BJ (cell line): ENCODE data around the gene SLC34A3. TPM values are rescaled to one million over a fixed set of nuclear protein-coding genes. Genes with fewer than 3 reads are reported as not detected.

Experiments
- CTCF ChIA-PET: fragments of 350-600 bp; formaldehyde crosslinking; extraction: SDS; loops from one replicate; lab custom pipeline; 2021; ENCODE audit warnings: antibody characterized with exemption, inconsistent platforms; lab: Yijun Ruan, JAX
- POLR2A ChIA-PET: fragments of 300-600 bp; sonication (Branson Sonifier 250); formaldehyde crosslinking; extraction: SDS; loops from one replicate; lab custom pipeline; 2021; ENCODE audit warnings: antibody characterized with exemption; lab: Charles Lee
- DNase-seq: peaks from one replicate; pipeline ENCODE4 v3.0.0-alpha.2; 2011; ENCODE audit warnings: low read depth
- H3K27me3 ChIP-seq: 2 replicates; pipeline ENCODE4 v1.6.0; 2011; ENCODE audit warnings: low read length; ENCODE audit not compliant: control insufficient read depth, insufficient read depth
- H3K36me3 ChIP-seq: 2 replicates; pipeline ENCODE4 v1.5.1; 2011; ENCODE audit warnings: low read length; ENCODE audit not compliant: control insufficient read depth, insufficient read depth
- H3K4me3 ChIP-seq: 2 replicates; pipeline ENCODE4 v1.5.1; 2011; ENCODE audit warnings: low read depth, mild to moderate bottlenecking, control low read depth, low read length
- polyA minus RNA-seq: library from RNA; depleted of rRNA, polyadenylated mRNA; stranded (reverse); fragments of >200 nt; gene quantifications from 2 replicates; pipeline ENCODE4 v1.2.3, GENCODE V29; 2011; rRNA and poly(A)+ RNA removed
- polyA plus RNA-seq: library from polyadenylated mRNA; depleted of rRNA; stranded (reverse); fragments of >200 nt; gene quantifications from 2 replicates; pipeline ENCODE4 v1.2.3, GENCODE V29; 2011; rRNA removed
- TF ChIP-seq, protein P1 (sequence below): IDR thresholded peaks from 2 replicates; pipeline ENCODE4 v1.5.1; 2011; ENCODE audit warnings: low read depth, mild to moderate bottlenecking, control low read depth, inconsistent platforms, low read length, moderate library complexity; ENCODE audit not compliant: insufficient read depth

SLC34A3 gene
- polyA plus RNA-seq (not detected in 2 replicates), polyA minus RNA-seq (not detected in 2 replicates)

DNA sequence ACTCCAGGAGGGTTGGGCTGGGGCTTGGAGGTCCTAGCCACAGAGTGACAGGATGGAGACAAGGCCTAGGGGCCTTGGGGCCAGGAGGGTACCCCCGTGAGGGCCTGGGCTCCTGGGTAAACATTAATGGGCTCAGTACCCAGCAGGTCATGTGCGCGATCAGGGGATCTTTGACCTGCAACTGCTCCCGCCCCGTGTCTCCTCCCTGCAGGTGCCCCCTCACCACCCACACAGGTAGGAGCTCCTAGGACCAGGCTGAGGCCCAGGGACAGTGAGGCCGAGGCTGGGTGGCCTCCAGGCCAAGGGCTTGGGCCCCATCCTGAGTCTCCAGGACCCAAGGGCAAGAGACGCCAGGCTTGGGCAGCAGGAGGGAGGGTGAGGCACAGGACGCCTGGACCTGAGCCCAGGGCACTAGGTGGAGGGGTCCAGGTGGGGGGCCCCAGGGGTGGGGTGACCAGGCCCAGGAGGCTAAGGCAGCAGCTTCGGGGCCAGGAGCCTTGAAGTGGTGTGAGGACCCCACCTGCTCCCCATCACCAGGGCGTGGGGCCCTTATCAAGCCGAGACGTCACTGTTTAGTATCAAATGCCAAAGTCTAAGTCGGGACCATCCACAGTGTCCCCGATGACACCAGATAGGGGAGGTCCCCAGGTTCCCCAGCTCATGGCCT lies at the start of gene SLC34A3:
SLC34A3 (plus strand) TSS at position 197 of the 667 bp plus-strand sequence. CDS start 802 bp downstream, outside the sequence.
- TF ChIP-seq, protein P1, sequence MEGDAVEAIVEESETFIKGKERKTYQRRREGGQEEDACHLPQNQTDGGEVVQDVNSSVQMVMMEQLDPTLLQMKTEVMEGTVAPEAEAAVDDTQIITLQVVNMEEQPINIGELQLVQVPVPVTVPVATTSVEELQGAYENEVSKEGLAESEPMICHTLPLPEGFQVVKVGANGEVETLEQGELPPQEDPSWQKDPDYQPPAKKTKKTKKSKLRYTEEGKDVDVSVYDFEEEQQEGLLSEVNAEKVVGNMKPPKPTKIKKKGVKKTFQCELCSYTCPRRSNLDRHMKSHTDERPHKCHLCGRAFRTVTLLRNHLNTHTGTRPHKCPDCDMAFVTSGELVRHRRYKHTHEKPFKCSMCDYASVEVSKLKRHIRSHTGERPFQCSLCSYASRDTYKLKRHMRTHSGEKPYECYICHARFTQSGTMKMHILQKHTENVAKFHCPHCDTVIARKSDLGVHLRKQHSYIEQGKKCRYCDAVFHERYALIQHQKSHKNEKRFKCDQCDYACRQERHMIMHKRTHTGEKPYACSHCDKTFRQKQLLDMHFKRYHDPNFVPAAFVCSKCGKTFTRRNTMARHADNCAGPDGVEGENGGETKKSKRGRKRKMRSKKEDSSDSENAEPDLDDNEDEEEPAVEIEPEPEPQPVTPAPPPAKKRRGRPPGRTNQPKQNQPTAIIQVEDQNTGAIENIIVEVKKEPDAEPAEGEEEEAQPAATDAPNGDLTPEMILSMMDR, result no peak
- Histone ChIP-seq H3K27me3 (no peaks in the 10 kb centered on the region), H3K36me3 (no peaks in the 10 kb centered on the region), H3K4me3 (no peak within 1 kb of the TSS)
- ChIA-PET CTCF (interaction anchor here (1.3 kb wide), 1 partner anchor 14 kb away, joined by 3 read pairs; no protein-coding TSS in a partner anchor), POLR2A (no interaction called here)
- DNase-seq, result no peak

DNA sequence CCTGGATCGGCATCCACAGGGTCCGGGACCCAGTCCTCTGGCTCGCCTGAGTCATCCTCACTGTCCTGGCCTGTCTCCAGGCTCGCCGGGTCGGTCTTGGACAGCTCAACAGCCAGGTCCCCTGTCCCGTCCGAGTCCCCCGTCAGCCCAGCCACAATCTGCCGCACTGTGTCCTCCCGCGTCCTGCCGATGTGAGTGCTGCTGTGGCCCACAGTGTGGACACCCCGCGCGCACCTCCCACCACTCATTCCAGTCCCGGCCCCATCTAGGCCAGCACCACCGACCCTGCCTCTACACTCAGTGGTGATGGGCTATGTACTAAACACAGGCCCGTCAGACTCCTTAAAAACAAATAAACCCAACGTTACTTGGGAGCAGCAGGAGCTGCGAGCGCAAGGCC lies 49.0 kb upstream of the SLC34A3 start:
- POLR2A ChIA-PET, result no interaction called here
- Histone ChIP-seq H3K4me3 (no peak overlapping the region), H3K36me3 (peaks cover 36% of the 10 kb centered on the region), H3K27me3 (no peaks in the 10 kb centered on the region)
- TF ChIP-seq, protein P1, result no peak
- CTCF ChIA-PET, result interaction anchor here (1.1 kb wide), 1 partner anchor 45 kb away, joined by 4 read pairs; the partner anchor contains the start of gene RNF224
- DNase-seq, result no peak

DNA sequence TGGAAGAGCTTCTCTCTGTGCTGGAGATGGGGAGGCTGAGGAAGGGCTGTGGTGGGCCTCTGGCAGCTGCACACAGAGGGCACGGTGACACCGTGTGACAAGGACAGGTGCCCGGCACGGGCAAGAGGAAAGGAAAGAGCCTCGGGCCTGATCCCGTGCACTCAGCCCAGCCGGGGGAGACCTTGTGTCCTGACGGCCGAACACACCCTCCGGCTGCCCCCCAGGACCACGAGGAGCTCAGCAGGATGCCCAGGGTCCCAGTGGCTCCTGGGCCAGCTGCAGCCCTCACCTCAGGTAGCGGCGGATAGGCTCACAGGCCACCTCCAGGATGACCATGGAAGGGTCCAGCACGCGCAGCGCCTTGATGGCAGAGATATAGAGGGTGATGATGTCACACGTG lies 47.9 kb upstream of the SLC34A3 start:
- DNase-seq, result no peak
- H3K27me3 ChIP-seq, result no peaks in the 10 kb centered on the region
- POLR2A ChIA-PET, result no interaction called here
- H3K4me3 ChIP-seq, result no peak overlapping the region
- TF ChIP-seq, protein P1, result no peak
- peaks cover 38% of the 10 kb centered on the region for H3K36me3 ChIP-seq
- CTCF ChIA-PET, result interaction anchor here (0.5 kb wide), 1 partner anchor 394 kb away, joined by 3 read pairs; no protein-coding TSS in a partner anchor

DNA sequence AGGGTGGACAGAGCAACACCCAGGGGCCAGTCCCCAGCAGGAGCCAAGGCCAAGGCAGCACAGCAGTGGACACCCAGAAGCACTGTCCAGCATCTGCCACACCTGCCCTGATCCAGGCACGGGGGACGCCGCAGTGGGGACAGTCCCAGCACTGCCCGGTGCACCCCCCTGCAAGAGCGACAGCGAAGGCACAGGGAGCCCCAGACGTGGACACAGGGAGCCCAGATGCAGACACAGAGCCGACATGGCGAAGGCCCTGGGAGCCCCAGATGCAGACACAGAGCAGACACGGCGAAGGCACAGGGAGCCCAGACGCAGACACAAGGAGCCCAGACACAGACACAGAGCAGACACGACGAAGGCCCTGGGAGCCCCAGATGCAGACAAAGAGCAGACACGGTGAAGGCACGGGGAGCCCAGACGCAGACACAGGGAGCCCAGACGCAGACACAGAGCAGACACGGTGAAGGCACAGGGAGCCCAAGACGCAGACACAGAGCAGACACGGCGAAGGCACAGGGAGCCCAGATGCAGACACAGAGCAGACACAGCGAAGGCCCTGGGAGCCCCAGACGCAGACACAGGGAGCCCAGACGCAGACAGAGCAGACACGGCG lies 46.6 kb upstream of the SLC34A3 start:
- no peak overlapping the region for H3K4me3 ChIP-seq
- H3K36me3 ChIP-seq, result peaks cover 33% of the 10 kb centered on the region
- TF ChIP-seq, protein P1, result no peak
- DNase-seq, result no peak
- CTCF ChIA-PET, result interaction anchor here (1.4 kb wide), 1 partner anchor 8 kb away, joined by 3 read pairs; no protein-coding TSS in a partner anchor
- H3K27me3 ChIP-seq, result no peaks in the 10 kb centered on the region
- POLR2A ChIA-PET, result interaction anchor here (0.5 kb wide), 1 partner anchor 39 kb away, joined by 6 read pairs; no protein-coding TSS in a partner anchor
